ENCODE measurements around the gene UBL3.

- TF ChIP-seq POLR2A (IDR thresholded peaks at IDR 0.05; ENCODE audit: low read depth, low read length) = no peak
- no peak for TF ChIP-seq POLR2AphosphoS5 (IDR thresholded peaks at IDR 0.05; ENCODE audit: low read depth, low read length)
Observed at GRCh38 chr13:29855784-29856183, 5.4 kb upstream of the UBL3 start.
